GM21737 (cell line): ENCODE results near the gene TANGO6.

Experiments used
- ATAC-seq: cut with Tn5 transposase; IDR thresholded peaks from one replicate; pipeline ENCODE4 v1.9.1; 2021; ENCODE audit warnings: mild to moderate bottlenecking, moderate library complexity; ENCODE audit not compliant: unreplicated experiment

Gene TANGO6

DNA sequence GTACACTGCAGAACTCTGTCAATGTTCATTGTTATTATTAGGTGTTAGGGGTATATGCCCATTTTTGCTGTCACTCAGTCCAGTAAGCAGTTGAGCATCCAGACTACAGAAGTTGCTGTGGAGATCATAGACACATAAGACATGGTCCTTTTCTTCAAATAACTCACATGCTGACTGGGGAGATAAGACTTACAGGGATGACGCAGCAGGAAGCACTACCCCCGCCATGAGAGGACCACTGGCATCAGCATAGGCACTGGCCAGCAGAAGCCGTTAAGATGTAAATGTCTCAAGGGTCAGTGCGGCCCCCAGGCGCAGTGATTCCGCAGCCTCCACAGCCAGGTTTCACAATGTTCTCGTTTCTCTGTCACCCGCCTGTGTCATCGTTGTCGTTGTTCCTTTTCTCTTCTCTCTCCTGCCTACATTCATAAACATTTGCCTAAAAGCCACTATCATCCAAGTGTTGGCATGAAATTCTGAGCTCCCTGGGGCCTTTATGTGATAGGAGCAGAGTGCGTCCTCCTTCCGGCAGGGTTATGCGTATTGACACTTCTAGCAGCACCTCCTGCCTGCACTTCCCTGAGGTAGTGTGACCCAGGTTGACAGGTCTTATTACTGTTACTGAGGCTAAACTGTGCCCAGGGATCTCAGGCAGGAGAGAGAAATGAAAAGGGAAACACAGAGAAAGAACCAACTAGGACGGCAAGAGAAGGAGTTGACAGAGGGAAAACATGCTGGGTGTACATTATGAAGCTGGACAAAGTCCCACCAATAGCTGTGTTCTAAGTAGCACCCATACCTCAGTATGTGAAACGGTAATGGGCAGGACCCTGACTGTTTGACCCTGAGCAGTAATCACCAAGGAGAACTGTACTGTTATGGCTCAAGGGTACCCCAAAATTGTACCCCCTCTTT lies 17.9 kb downstream of the TANGO6 start:
- no peak for ATAC-seq

DNA sequence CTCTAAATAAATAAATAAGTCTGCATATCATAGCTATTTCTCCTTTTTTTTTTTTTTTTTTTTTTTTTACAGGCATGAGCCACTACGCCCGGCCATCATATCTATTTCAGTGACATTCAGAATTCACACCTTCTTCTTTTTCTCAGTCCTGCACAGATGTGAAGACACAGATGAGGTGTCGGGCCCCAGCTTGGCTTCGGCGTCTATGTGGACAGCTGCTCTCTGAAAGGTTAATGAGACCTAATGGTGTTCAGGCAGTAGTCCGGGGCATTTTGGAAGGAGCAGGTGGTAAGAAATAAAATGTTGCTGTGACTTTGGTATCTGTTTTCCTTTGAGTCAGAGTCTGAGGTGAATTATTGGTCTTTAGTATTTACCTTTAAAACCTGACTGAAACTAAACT lies 23.6 kb downstream of the TANGO6 start:
- no peak for ATAC-seq

DNA sequence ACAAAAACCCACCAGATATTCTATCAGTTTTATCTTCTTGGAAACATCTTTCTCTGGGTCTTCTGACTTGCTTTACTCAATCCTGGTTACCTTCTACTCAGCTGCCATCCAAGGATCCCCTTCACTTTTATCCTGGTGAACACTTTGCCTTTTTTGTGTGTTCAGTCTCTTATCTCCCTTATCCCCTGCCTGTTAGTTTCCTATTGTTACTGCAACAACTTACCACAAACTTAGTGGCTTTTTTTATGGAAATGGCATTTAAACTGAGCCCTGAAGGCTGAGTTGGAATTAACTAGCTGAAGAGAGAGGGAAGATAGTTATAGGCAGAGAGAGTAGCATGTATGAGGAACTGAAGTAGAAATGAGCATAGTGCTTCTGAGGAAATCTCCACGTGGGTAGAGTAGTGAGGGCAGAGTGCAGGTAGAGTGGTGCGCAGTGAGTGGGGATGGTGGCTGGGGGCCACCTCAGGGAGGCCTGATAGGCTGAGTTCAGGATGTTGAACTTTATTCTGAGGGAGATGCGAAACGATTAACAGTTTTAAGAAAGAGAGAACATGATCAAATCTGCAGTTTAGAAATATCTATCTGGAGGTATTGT lies 26.3 kb downstream of the TANGO6 start:
- ATAC-seq, result no peak

DNA sequence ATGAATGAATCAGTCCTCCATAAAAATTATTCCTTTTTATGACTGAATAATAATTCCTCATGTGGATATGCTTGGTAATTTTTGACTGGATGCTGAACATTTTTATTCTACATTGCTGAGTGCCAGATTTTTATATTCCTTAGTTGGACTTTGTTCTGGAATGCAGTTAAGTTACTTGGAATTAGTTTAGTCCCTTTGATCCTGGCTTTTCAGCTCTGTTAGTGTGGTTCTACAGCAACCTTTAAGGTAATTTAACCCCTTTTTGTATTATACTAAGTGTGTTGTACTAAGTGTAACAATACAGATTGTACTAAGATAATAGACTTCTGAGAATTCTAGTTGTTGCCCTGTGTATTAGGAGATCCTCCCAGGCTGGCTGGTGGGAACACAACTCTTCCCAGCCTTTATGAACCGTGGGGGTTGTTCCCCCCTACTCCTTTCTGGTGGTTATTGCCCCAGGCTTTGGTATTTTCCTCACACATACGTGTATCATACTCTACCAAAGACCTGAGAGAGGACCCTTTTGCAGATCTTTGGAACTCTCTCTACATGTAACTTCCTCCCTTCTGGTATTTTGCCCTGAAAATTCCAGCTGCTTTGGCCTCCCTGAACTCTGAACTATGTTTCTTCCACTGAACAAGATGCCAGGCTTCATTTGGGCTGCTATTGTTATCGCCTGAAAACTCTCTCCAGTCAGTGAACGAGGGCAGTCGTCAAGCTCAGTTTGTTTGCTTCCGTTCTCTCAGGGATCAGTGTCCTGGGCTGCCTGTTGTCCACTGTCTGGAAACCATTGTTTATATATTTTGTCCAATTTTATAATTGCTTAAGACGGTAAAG lies 30.5 kb downstream of the TANGO6 start:
- no peak for ATAC-seq

DNA sequence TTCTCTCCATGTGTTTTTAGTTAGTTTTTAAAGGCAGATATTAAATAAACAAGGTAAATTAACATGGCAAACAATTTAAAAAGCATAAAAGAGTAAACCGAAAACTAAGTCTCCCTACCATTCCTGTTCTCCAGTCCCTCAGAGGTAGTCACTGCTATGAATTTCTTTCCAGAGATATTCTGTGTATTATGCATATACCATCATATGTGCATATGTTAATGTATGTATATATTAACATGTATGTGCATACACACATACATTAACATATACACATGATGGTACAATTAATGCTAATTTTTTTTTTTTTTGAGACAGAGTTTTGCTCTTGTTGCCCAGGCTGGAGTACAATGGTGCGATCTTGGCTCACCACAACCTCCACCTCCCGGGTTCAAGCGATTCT lies 32.5 kb downstream of the TANGO6 start:
- ATAC-seq, result no peak

DNA sequence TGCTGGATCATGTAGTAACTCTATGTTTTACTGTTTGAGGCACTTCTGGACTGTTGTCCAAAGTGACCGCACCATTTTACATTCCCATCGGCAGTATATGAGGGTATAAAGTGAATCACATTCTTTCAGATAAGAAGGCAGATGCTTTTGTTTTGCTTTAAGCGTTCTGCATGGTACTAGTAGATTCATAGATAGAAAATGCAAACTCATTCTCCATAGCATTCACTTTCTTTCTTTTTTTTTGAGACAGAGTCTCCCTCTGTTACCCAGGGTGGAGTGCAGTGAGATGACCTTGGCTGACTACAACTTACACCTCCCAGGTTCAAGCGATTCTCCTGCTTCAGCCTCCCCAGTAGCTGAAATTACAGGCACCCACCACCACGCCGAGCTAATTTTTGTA lies 40.4 kb downstream of the TANGO6 start:
- ATAC-seq, result no peak

DNA sequence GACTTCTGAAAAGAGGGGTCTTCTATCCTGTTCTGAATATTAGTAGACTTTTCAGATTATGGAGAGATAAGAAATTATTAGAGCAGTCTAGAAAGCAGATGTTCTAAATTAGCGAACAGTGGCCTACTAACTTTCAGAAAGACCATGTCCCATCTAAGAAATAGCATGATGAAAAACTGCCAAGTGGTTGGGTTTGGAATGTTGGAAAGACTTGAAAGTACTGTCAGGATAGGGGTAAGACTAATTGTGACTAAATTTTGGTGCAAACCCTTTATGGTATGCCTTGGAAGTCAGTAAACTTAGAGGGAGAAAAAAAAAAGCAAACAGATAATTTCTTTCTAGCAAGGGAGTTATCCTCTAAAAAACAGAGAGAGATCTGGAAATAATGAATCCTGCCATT lies 41.1 kb downstream of the TANGO6 start:
- ATAC-seq, result no peak

DNA sequence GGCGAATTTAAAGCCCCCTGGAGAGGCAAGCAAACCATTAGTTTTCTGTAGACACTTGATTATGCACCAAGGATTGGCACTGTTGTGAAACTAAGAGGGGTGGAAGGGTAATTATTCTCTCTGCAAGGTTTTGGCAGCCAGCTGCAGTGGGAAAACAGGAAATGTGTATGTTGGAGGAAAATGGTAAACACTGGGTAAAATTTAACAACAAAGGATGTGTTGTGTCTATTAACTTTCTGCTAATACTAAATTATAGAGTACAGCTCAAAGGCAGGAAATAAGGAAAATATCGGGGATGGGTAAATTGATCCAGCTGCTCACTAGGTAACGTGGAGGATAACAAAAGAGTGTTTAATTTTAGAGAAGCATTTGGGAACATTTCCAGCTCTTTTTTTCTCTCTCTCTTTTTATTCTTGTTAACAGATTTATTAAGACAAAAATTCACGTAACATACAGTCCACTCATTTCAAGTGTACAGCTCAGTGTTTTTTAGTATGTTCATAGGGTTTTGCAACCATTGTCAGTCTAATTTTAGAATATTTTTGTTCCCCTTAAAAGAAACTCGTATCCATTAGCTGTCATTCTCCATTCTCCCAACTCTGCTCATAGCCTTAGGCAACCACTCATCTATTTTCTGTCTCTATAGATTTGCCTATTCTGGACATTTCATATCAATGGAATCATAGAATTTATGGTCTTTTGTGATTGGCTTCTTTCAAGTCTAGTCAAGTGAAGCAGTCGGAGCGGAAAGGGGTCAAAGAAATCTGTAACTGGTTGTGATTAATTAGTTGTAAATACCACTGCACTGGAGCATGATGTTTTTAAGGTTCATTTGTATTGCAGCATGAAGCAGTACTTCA lies 41.8 kb downstream of the TANGO6 start:
- ATAC-seq, result no peak

DNA sequence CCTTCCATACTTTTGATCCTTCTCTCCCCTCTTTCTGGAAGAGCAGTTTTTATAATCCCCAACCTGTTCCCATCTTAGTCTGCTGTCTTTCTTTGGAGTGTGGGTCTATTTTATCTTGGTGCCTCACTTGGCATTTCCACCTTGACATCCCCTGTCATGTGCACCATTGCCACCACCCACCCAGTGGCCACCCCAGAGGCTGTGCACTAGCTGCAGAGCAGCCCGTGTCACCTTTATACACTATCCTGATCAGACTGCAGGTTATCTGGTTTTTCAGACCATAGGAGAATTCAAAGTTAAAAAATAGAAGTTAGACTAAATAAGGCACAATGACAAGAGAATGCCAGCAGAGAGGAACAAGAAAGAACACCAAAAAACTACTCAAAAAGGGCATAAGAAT lies 43.8 kb downstream of the TANGO6 start:
- no peak for ATAC-seq

DNA sequence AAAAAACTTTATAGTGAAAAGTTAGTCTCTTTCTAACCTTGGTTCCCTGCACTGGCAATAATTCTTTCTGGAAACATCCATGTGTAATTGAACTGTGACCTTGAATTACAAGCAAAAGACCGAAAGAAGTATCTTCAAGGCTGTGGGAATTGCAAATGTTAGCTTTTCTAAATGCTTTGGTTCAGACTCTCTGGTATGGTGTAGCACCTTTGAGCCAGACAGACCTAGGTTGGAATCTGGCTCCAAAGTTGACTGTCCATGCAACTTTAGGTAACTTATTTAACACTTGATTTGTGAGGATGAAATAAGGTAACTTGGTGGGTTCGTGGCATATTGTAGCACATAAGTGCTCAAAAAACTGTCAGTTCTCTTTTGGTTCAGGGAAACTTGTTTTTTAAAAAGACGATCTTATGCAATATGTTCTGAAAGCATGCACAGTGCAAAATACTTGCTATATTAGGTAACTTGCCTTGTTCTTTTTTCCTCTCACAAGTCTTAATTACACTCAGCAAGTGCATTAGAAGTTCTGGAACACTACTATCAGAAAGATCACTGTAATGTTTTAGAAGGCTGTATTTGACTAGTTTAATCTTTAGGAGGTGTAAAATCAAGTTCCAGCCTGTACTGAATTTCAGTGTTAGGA lies 46.3 kb downstream of the TANGO6 start:
- no peak for ATAC-seq

DNA sequence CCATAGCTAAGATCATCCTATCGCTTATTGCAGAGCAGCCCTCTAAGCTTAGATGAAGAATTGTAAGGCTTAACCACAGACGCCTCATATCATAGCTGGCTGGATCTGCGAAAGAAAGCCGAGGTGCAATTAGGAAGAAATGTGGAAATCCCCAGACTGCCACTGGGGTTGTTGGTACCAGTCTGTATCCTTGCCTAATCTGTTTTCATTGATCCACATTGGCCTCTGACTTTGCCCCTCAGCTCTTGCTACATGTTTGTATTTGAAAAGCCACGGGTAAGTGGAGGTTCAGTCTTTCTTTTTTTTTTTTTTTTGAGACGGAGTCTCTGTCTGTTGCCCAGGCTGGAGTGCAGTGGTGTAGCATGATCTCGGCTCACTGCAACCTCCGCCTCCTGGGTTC lies 48.9 kb downstream of the TANGO6 start:
- ATAC-seq, result no peak

DNA sequence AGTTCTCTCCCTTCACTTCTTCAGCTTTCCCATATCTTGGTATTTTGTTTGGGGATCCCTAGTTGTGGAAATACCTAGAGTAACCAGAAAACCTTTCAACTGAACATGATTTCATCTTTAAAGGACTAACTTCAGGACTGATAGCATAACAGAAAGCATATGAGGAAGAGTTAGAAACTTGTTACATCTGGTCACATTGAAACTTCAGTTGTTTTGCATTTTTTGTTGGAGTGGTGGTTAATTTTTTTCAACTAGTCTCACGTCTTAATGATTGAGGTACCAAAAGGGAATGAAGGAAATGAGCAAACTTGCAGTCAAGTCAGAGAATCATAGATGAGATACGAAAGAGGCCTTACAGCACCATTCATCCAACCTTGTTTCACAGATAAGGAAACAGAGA lies 49.6 kb downstream of the TANGO6 start:
- no peak for ATAC-seq

DNA sequence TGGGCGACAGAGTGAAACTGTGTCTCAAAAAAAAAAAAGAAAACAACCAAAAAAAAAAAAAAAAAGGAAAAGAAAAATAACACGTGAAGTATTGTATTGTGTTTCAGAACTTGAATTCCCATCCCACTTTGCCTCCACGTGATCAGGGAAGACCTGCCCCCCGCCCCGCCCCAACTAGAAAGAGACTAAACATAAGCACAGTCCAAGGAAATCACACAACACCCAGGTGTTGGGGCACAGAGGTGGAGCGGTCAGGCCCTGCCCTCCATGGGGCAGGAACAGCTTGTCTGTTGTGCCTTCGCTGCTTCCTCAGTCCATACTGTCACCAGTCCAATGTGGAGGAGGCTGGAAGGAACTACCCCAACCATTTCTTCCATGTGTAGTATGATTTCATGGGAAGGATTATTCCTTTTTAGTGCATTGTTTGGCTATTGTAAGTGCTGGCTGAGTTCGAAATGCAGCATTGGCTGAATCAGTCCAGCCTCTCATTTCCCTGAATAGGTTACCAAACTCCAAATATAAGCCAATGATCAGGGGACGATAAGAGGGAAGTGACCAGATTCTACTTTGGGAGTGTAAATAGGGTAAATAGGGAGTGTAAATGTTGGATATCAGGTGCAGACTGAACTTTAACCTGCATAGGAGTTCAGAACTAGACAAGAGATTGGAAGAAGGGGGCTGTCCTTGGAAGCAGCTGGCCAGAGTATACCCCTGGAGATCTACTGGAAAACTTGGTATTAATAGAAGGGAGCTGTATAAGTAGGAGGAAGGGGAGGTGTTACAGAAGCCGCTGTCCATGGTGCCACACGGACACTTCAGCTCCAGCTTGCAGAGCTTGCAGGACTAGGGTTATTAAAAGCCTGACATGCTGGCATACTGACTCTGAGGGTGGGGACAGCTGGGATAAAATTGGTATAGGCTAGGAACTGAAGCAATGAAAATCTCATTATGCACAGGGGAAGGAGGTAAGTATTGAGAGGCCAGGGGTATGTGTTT lies 50.7 kb downstream of the TANGO6 start:
- no peak for ATAC-seq

DNA sequence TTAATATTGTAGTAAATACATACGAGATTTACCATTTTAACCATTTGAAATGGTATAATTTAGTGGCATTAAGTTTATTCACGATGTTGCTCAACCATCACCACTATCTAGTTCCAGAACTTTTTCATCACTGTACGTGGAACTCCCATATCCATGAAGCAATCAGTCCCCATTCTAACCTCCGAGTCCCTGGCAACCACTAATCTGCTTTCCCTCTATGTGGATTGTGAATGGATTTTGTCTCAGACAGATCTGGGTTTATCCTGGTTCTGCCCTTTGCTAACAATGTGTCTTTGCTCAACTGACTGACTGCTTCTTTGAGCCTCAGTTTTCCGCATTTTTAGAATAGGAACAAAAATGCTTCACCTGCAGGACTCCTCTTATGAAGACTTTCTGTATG lies 51.4 kb downstream of the TANGO6 start:
- ATAC-seq, result no peak

DNA sequence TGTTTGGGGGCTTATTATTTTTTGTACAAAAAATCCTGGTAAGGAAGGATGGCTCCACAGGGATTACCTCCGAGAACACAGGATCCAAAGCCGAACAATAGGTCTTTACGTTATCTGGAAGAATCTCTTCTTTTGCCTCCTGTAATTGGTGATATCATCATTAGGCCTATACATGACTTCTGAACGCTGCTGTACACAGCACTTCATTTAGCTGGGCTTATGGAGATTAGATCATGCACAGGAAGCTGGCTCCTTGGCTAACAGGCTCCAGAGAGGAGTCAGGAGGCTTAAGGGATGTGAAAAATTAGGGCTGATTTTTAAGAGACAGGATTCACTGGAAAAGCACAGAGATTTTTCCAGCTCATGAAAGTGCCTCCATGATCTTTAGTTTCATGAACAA lies 54.7 kb downstream of the TANGO6 start:
- no peak for ATAC-seq

DNA sequence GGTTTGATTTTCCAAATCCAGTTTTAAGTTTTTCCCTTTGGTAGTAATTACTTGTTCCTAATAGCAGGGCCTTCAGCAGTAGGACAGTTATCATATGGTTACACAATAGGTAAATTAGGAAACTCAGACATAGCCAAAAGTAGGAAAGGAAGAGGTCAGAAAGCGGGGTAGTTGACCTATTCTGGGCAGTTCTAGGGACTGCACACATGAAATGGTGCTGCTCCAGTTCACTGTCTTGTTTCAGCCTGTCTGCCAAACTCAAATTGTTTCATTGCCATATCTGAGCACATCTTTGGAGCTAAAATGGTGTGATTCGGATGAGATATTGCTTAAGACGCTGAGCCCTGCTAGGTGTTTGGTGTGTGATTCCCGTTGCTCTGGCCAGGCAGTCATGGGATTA lies 56.7 kb downstream of the TANGO6 start:
- ATAC-seq, result no peak

DNA sequence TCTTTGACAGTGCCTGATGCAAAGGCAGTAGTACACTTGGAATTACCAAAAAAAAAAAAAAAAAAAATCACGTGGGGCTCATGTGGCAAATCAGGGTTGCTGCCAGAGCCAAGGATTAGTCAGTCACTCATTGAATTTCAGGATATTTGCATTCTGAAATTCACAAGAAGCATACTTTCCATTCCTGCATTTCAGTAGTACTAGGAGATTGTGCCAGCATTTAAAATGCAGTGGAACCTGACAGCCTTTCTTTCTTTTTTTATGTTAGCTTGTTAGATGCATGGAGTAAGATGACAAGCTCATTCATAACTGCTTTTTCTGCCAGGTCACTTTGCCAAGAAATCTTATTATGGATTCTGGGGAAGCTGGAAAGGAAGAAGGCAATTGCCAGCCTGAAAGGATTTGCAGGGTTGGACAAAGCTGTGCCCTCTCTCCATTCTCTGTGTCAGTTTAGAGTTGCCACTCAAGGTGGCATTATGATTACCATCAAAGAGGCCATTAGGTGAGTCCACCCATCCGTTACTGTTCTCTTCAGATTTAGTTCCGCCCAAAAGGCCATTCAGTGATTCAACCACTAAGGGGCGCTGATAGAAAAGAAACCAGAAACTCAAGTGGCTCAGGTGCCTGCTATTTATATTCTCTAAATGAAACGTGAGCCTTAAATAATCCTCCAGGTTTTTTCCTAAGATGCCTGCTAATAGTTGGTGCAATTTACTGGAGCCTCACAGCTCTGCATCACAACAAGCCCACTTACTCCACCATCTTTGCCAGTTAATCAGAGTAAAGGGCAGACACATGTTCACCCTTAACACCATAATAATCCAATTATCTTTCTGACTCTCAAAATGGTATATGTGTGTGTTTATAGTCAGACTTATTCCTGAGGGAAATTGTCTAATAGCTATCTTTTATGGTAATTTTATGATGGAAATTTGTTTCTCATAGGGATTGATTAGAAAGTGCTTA lies 59.0 kb downstream of the TANGO6 start:
- no peak for ATAC-seq

DNA sequence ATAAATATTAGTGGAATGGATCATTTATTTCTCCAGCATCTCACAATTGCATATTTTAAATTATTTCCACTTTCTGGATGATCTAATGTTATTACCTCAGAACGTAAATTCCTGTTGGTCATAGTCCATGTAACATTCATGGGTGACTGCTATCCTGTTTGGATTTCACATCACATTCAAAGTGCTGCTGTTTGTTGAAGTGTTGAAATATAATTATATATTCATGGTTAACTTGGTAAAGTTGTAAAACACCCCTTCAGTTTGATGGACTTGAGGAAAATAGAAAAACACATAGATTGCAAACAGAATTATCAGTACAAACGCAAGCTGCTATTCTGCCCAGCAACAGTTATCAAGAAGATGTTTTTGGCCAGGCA lies 59.6 kb downstream of the TANGO6 start:
- no peak for ATAC-seq
